ENCODE results near the gene CCDC88B. TPM values are rescaled to one million over a fixed set of nuclear protein-coding genes. Genes with fewer than 3 reads are reported as not detected.
"Not testable (repeated sequence)": the region's sequence is repeated elsewhere in the genome, so short reads cannot be mapped to it uniquely, and the experiment has no call there.

The CCDC88B gene
- polyA plus RNA-seq, 4 donors, result 2.1 to 3.2 (median 2.9) TPM

DNA sequence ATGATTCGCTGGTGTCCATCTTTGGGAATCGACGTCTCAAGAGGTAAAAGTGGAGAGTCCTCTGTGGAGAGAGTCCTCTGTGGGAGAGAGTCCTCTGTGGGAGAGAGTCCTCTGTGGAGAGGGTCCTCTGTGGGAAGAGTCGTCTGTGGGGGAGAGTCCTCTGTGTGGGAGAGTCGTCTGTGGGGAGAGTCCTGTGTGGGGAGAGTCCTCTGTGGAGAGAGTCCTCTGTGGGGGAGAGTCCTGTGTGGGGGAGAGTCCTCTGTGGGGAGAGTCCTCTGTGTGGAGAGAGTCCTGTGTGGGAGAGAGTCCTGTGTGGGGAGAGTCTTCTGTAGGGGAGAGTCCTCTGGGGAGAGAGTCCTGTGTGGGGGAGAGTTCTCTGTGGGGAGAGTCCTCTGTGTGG is 19.0 kb upstream of the CCDC88B start:
- DNase-seq (ENCODE audit: low read depth in 4 of 4, low spot score in 3 of 4), result no peak

DNA sequence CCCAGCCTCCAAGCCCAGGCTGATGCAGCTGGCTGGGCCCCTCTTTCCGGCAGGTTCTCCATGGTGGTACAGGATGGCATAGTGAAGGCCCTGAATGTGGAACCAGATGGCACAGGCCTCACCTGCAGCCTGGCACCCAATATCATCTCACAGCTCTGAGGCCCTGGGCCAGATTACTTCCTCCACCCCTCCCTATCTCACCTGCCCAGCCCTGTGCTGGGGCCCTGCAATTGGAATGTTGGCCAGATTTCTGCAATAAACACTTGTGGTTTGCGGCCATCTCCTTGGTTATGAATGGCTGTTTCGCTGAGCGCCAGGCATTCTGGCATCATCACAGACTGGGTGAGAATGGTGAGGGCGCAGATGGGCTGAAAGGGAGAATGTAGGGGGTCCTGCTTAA is 18.5 kb upstream of the CCDC88B start:
- DNase-seq (ENCODE audit: low read depth in 4 of 4, low spot score in 3 of 4), result no peak

DNA sequence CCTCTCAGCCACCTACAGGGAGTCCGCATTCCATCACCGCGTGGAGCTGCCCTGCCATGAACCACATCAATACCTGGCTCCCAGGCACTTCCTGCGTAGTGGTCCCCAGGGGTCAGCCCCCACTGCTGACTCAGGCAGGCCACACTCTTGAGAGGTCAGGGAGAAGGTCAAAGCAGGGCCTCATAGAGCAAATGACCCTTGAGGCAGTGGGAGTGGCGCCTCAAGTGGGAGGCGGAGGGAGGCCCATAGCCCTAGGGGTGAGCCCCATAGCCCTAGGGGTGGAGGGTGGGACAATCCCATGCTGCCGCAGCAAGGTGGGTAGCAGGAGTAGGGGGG is 17.1 kb upstream of the CCDC88B start:
- DNase-seq (ENCODE audit: low read depth in 4 of 4, low spot score in 3 of 4), result no peak

DNA sequence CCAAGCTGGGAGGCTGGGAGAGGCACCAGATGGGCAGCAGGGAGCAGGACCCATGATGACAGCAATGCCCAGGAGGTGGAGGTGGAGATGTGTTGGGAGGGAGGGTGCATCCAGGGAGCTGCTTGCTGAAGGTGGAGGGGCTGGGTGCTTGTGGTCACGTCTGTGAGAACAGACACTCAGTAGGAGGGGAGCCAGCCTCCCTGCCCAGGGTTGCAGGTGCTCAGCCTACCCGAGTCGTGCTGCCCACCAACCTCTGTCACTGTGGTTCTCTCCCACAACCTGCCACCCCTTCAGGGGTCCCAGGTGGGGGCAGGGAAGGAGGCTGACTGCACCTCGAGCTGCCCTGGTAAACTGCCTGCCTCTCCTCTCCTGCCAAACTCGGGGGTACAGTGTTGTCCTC is 16.6 kb upstream of the CCDC88B start:
- DNase-seq (ENCODE audit: low read depth in 4 of 4, low spot score in 3 of 4), result no peak

DNA sequence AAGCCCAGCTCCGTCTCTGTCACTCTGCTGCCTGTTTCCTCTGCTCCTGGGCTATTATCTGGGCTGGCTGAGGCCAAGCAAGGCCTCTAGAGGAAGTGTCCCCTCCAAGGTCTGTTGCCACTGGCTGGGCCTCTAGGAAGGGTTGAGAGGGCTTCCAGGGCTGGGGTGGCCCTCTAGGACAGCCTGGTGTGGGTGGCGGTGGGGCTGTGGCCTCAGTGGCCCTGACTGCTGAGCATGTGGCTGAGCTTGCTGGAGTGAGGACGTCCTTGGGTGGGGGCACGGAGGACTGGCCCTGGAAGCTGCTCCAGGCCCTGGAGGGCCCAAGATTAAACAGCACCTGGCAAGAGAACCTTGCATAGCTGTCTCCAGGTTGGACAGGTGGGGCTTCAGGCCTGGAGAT is 16.0 kb upstream of the CCDC88B start:
- not testable (repeated sequence) for DNase-seq (ENCODE audit: low read depth in 4 of 4, low spot score in 3 of 4)

DNA sequence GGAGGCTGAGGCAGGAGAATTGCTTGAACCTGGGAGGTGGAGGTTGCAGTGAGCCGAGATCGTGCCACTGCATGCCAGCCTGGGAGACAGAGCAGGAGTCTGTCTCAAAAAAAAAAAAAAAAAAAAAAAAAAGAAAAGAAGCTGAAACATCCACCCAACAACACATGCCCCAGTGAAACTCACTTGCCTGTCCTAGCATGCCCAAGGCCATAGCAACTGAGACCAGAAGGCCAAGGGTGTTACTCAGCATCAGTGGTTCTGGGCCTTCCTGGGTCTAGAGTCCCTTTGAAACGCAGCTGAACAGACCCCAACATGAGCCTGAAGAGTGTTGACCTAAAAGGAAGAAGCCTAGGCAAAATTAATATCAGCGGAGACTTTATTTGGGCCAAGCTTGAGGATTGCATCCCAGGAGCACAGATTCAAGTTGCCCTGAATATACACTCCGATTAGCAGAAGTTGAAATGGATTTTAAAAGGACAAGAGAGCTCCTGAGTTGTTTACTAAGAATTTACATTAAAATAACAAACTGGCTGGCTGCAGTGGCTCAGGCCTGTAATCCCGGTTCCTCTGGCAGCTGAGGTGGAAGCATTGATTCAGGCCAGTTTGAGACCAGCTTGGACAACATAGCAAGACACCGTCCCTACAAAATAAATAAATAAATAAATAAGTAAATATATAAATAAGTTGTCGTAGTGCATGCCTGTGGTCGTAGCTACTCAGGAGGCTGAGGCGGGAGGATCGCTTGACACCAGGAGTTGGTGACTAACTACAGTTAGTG is 15.1 kb upstream of the CCDC88B start:
- DNase-seq (ENCODE audit: low read depth in 4 of 4, low spot score in 3 of 4), result no peak

DNA sequence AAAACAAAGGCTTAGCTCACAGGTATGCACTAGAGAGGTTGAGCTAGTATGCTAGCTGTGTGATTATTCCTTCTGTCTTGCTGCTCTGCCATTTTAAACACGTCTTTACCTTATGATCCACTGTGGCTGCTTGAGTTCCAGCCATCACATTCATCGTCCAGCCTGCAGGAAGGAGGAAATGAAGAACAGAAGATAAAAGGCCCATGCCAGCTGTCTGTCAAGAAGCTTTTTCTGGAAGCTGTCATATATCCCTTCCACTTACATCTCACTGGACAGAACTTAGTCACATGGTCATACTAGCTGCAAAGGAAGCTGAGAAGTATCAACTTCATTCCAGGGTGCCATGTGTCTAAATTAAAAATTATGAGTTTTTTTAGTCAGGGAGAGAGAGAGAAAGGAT is 12.6 kb upstream of the CCDC88B start:
- no peak for DNase-seq (ENCODE audit: low read depth in 4 of 4, low spot score in 3 of 4)

DNA sequence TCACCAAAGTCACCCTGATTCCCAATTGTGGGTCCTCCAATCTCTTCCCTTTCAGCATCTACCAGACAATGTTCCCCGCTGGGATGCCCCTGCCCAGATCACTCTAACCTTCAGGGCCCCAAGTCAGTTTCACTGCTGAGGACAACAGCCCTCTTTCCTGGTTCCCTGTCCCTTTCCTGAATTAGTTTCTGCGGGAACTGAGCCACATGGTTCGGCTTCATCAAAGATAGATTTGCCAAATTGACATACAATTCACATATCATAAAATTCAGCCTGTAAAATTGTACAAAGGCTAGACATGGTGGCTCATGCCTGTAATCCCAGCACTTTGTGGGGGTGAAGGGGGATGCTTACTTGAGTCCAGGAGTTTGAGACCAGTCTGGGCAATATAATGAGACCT is 12.0 kb upstream of the CCDC88B start:
- no peak for DNase-seq (ENCODE audit: low read depth in 4 of 4, low spot score in 3 of 4)

DNA sequence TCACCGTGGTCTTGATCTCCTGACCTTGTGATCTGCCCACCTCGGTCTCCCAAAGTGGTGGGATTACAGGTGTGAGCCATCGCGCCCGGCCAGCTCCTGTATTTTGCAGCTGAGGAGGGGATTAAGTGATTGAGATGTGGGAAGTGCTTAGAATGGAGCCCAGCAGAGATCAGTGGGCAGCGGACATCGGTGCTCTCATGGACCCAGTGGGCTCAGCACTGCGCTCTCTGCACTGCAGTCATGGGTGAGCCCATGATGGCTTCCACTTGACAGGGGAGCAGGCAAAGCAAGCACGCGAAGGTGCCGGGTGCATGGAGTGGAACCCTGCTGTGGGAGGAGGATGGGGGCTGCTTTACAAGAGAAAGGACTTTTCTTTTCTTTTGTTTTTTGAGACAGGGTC is 9.1 kb upstream of the CCDC88B start:
- no peak for DNase-seq (ENCODE audit: low read depth in 4 of 4, low spot score in 3 of 4)

DNA sequence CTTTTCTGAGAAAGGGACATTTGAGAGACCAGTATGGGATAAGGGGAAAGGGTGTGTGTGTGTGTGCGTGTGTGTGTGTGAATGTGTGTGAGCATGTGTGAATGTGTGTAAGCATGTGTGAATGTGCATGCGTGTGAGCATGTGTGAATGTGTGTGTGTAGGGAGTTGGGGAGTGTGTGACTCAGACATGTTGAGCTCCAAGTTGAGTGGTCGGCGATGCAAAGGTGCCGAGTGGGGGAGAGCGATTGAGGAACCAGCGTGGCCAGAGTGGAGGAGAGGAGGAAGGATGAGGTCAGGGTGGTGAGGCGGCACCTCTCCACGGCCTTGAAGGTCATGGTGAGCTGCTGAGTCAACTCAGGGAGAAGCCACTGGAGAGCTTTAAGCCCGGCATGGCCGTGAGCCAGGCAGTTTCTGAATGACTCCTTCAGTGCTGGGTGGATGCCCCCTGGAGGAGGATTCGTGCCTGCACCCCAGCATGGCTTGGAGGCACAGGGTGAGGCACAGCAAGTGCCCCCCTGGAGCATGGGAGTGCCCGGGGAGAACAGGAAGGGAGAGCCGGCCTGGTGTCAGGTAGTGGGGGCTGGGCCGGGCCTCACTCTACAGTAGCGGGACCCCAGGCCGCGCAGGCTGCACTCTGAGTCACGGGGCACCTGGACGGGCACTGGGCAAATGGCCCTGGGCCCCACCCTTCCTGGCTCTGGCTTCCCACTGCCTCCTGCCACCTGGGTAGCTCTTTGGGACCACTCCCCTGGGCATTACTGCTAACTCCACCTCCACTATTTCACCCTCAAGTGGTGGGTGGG is 8.2 kb upstream of the CCDC88B start:
- DNase-seq (ENCODE audit: low read depth in 4 of 4, low spot score in 3 of 4), result no peak

DNA sequence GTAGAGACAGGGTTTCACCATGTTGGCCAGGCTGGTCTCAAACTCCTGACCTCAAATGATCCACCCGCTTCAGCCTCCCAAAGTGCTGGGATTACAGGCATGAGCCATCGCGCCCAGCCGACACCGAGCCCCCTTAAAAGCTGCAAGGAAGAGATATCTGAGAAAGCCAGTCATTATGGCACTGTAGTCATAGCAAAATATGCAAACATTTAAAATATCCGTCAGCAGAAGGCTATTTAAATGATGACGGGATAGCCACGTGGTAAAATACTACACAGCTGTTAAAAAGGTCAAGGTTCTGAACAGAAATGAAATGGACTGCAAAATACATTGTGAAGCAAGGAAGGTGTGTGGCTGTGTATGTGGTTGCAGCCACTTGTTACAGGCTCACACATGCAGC is 6.4 kb upstream of the CCDC88B start:
- DNase-seq (ENCODE audit: low read depth in 4 of 4, low spot score in 3 of 4), result no peak

DNA sequence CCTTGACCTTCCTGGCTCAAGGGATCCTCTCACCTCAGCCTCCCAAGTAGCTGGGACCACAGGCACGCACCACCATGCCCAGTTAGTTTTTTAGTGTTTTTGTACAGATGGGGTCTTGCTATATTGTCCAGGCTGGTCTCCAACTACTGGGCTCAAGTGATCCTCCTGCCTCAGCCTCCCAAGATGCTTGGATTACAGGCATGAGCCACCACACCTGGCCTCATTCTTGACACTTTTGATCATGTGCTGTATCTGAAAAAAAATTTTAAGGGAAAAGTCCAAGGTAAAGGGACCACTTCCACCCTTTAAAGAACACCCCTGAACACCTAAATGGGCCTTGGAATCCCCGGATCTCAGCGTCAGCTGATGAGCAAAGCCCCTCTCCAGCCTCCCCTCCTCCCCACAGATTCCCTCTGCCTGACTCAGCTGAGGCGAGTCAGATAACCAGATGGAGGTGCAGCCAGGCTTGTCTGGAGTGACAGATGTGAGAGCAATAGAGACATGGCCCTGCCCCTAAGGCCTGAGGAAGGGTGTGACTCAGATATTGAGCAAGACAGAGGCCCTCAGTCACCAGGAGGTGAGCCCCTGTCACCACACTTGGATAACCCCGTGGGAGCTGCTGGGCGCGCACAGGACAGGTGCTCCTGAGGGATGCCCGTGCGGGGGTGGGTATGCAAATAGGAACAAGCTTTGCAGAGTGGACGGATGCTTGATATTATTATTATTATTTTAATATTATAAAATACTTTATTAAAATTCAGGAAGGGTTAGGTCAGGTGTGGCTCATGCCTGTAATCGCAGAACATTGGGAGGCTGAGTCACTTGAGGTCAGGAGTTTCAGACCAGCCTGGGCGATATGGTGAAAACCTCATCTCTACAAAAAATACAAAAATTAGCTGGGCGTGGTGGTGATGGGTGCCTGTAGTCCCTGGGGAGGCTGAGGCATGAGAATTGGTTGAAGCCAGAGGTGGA is 5.0 kb upstream of the CCDC88B start:
- DNase-seq (ENCODE audit: low read depth in 4 of 4, low spot score in 3 of 4), result no peak

DNA sequence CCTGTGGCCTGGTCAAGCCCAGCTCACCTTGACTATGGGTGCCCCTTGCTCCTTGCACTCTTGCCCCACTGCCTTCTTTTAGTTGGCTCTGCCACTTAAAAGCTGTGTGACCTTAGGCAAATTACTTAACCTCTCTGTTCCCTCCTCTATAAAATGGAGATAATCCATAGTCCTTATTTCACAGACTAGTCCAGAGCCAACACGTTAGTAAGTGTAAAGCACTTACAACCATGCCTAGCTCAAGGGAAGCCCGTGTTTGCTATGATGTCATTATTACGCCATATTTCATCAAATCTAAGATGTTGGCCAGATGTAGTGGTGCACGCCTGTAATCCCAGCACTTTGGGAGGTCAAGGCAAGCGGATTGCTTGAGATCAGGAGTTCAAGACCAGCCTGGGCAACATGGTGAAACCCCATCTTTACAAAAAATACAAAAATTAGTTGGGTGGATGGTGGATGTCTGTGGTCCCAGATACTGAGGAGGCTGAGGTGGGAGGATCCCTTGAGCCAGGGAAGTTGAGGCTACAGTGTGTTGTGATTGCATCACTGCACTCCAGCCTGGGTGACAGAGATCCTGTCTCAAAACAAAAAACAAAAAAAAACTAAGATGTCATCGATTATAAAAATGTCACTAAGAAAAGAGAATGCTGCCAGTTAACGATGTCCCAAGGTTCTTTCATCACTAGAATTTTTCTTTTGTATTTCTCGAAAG is 2.3 kb upstream of the CCDC88B start:
- DNase-seq (ENCODE audit: low read depth in 4 of 4, low spot score in 3 of 4), result no peak

DNA sequence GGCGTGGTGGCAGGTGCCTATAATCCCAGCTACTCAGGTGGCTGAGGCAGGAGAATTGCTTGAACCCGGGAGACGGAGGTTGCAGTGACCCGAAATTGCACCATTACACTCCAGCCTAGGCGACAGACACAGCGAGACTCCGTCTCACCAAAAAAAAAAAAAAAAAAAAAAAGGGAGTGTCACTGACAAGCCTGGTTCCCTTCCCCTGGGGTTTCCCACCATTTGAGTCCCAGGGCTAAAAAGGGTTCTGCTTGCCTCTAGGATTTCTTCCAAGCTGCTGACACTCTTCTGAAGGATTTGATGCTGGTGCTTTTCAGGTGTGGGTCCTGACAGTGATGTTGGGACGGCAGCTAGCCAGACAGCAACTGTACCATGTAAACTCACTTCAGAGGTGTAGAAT is 1.3 kb upstream of the CCDC88B start:
- DNase-seq (ENCODE audit: low read depth in 4 of 4, low spot score in 3 of 4), result no peak

DNA sequence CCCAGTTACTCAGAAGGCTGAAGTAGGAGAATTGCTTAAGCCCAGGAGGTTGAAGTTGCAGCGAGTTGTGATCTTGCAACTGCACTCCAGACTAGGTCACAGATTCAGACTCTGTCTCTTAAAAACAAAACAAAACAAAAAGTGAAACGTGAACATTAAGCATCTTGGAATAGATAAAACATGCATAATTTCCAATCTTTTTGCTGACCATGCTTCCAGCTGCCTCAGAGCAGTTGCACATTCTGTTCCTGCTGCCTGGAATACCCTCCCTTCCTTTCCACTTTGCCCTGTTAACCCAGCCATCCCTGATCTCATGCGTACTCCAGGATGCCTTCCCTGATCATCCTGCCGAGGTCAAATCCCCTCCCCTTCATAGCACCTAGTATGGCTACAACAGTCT is 718 bp upstream of the CCDC88B start:
- no peak for DNase-seq (ENCODE audit: low read depth in 4 of 4, low spot score in 3 of 4)

DNA sequence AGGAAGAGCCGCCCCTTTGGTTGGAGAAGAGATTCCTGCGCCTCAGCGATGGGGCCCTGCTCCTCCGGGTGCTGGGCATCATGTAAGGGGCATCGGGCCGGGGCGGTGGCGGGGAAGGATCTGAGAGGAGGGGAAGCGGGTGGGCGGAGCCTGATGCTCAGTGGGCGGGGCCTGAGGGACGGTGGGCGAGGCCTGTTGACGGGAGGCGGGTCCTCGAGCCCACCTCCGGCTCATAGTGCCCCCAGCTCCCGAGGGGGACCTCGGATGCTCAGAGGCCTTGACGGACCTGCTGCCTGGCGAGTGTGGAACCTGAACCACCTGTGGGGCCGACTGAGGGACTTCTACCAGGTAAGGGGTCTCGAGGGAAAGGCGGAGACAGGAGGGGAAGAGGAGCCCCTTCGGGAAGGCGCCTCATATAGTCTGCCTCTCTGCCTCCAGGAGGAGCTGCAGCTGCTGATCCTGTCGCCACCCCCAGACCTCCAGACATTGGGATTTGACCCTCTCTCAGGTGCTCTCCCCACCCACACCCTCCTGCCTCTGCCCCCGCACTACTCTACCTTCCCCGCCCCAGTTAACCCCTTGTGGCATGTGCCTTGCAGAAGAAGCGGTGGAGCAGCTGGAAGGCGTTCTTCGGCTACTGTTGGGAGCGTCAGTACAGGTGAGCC is 799 bp downstream of the CCDC88B start:
- no peak for DNase-seq (ENCODE audit: low read depth in 4 of 4, low spot score in 3 of 4)

DNA sequence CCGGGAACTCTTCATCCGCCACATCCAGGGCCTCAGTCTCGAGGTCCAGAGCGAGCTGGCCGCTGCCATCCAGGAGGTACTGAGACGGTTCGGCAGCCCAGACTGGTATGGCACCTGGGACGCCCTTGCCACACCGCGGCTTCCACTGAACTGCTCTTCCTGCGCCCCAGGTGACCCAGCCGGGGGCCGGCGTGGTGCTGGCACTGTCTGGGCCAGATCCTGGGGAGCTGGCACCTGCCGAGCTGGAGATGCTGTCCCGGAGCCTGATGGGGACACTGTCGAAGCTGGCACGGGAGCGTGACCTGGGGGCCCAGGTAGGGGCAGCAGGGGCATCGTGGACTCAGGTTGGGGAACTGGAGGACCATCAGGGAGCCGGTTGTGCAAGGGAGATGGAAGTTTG is 1.4 kb downstream of the CCDC88B start:
- DNase-seq (ENCODE audit: low read depth in 4 of 4, low spot score in 3 of 4), result no peak

DNA sequence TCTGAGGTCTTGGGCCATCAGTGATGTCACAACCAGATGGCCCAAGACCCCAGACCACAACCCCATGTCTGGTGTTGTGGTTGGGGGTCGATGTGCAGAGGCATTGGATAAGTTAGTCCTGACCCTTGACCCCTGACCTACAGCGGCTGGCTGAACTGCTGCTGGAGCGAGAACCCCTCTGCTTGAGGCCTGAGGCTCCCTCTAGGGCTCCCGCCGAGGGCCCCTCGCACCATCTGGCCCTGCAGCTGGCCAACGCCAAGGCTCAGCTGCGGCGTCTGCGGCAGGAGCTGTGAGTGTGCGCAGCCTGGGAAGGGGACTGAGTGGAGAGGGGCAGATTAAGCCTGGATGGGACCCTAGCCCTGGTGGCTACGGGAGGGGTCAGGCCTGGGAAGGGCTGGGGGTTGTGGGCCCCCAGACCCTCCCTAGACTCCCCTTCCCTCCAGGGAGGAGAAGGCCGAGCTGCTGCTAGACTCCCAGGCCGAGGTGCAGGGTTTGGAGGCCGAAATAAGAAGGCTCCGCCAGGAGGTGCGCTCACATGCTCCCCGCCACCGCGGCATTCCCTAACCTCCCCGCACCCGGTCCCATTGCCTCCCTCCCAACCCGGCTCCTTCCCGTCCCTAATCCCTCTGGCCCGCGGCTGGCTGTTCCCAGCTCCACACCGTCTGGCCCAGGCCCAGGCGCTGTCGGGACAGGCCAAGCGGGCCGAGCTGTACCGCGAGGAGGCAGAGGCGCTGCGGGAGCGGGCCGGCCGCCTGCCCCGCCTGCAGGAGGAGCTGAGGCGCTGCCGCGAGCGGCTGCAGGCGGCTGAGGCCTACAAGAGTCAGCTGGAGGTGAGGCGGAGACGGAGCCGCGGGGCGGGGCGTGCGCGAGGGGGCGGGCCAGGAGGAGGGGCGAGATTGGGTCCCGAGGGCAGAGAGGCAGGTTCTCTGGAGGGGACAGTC is 2.1 kb downstream of the CCDC88B start:
- DNase-seq (ENCODE audit: low read depth in 4 of 4, low spot score in 3 of 4), result peak in 2 of 4 donors; percentile 63 to 72

Data from right renal pelvis (tissue), 4 donors.